Measurements from ENCODE around the gene GOLGA8N.
"Not testable (repeated sequence)": the region's sequence is repeated elsewhere in the genome, so short reads cannot be mapped to it uniquely, and the experiment has no call there.

GOLGA8N gene

DNA sequence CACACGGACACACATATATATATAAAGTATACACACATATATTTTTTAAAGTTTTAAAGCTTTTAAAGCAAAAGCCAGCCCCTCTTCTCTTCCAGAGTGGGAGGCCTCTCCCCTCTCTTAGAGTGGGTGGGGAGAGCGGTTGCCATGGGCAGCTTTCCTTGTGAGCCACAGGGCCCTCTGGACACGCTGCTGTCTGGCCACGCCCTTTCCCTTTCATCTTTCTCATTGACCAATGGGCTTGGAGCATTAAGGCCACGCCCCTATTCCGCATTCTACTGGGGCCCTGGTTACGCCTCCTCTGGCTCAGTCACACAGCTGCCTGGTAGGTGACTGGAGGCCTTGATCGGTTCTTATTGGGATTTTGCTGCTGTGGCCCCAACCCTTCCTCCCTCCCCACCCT is at the start of gene GOLGA8N:
Gene GOLGA8N, plus strand, starts transcription at position 306 of the 400 bp plus-strand sequence.
- DNase-seq = not testable (repeated sequence)

DNA sequence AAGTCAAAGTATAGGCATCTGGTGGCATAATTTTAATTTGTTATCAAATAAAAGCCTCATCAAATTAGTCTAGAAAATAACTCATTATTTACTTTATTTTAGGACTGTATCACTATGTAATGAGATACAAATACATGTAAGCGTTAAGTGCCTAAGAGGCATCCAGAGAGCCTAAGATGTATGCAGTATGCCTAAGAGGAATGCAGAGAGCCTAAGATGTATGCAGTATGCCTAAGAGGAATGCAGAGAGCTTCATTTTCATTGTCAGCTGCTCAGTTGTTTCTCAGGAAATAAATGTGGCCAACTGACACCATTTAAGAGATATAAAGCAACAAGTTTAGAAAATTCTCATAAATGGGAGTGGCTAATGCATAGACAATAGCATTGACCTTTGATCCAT is 49.8 kb upstream of the GOLGA8N start:
- DNase-seq = not testable (repeated sequence)

DNA sequence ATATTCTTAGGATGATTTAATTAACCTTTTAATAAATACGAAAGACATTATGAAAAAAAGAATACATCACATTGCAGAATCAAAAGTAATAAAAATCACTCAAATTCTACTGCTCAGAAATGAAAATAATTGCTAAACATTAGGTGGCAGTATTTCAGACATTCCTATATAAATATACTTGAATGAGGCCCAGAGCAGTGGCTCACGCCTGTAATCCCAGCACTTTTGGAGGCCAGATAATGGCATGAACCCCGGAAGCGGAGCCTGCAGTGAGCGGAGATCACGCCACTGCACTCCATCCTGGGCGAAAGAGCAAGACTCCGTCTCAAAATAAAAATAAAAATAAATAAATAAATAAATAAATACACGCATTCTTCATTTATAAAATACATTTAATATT is 48.1 kb upstream of the GOLGA8N start:
- DNase-seq = not testable (repeated sequence)

DNA sequence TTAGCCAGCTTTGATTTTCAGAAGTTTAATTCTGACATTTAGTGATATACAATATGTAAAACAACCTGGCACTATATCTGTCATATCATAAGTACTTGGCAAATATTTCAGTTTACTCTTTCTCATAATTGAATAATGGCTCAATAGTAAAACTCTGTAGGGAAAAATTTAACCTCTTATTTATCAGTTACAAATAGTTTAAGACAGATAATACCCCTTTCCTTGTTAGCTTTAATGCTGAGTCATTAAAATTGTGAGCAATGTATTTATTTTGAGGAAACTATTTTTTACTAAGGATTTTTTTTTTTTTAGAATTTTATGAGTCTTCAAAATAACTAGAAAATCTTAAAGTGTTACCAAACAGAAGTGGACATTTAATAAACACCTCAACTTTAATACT is 38.7 kb upstream of the GOLGA8N start:
- not testable (repeated sequence) for DNase-seq

DNA sequence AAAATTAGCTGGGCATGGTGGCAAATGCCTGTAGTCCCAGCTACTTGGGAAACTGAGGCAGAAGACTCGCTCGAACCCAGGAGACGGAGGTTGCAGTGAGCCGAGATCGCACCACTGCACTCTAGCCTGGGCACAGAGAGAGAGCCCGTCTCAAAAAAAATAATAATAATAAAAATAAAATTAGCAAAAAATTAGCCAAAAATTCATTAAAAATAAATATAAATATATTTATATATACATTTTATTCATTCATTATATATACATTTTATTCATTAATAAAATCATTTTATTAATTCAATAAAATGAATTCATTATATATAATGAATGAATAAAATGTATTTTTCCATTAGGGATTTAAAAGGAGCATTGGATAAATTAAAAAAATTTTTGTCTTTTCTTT is 31.1 kb upstream of the GOLGA8N start:
- DNase-seq = not testable (repeated sequence)

DNA sequence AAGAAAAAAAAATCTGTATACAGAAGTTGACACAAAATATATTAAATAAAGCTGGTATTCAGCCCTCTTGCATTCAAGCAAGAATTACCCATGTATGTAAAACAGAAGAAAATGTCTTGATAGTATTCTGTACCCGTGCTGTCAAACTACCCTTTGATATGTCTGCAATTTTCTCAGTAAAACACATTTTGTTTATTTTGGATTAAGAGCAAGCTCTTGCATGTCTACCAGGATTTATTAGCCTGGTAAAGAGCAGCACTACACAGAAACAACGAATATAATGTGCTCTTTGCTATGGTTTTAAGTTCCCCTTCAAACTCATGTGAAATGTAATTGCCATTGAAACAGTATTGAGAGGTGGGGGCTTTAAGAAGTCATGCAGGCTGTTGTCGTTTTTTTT is 24.3 kb upstream of the GOLGA8N start:
- not testable (repeated sequence) for DNase-seq

DNA sequence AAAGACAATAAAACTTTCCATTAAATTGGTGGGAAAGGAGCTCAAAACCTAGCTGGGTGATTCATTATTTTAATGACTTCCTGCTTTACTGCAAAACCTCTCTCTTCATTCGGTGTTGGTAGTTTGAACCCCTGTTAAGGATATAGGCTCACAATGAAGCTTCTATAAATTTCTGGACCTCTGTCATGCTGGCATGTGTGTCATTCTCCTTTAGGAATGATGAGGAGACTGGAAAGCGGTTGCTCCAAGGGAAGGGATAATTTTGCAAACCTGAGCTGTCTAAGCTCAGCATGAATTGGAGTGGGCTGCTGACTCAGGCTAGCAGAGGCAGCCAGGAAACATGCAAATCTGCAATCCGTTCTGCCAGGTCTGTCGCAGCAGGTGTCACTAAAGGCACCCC is 14.8 kb upstream of the GOLGA8N start:
- not testable (repeated sequence) for DNase-seq

DNA sequence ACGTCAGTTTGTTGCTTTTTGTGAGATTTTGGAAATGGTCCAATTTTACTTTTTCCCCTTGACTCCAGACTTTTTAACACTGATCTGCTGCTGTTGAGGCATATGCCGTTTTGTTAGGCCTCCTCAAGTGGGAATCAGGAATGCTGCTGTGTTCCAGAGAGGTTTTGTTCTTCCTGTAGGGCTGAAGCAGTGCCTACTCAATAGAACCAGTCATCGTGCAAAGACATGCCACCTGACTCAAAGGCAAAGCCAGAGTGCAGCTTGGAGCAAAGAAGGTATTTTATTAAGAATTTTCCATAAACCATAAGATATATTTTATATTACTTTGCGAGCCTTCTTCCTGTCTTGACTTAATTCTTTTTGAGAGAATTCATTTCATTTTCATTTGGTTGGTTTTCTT is 7.4 kb upstream of the GOLGA8N start:
- DNase-seq = not testable (repeated sequence)

DNA sequence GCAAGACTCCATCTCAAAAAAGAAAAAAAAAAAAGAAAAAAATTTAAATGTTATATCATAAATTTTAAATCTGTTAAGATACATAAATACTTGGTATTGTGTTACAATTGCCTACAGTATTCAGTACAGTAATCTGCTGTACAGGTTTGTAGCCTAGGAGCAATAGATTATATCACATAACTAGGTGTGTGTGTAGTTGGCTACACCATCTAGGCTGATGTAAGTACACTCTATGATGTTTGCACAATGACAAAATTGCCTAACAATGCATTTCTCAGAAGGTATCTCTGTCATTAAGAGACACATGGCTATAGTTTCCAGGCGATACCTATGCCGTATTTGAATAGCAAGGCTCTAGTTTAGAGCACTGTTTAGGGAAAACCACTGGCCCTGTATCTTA is 16.3 kb downstream of the GOLGA8N start:
- not testable (repeated sequence) for DNase-seq

DNA sequence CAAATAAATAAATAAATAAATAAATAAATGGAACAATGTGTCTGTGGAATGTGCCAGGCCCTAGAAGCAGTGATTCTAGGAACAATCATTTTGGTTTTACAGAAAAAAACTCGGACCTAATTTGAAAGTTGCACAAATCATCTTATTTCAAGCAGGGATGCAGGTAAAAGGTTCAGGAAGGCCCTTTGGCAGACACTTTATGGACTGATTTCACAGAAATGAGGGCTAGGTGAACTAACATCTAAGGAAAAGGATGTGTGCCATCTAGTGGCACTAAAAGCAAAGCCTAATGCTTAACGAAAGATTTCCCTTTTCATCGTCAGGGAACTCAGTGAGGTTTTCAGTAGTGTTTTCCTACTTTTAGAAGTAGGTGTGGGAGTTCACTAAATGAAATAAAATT is 17.5 kb downstream of the GOLGA8N start:
- peak in 1 of 2 donors; percentile 41 for DNase-seq

DNA sequence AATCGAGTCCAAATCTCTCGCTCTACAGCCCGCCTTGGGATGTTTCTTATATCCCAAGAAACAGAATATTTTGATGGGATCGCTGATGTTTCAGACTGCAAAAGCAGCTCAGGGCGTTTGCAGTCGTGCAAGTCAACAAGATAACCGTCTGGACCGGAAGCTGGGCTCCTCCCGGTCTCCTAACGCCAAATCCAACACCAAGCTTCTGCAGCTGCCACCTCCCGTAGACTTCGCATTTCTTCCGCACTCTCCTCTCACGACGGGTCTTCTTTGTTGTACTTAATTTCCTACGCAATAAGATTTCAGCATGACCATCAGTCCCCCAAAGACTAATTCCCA is 21.4 kb downstream of the GOLGA8N start:
- DNase-seq = not testable (repeated sequence)

DNA sequence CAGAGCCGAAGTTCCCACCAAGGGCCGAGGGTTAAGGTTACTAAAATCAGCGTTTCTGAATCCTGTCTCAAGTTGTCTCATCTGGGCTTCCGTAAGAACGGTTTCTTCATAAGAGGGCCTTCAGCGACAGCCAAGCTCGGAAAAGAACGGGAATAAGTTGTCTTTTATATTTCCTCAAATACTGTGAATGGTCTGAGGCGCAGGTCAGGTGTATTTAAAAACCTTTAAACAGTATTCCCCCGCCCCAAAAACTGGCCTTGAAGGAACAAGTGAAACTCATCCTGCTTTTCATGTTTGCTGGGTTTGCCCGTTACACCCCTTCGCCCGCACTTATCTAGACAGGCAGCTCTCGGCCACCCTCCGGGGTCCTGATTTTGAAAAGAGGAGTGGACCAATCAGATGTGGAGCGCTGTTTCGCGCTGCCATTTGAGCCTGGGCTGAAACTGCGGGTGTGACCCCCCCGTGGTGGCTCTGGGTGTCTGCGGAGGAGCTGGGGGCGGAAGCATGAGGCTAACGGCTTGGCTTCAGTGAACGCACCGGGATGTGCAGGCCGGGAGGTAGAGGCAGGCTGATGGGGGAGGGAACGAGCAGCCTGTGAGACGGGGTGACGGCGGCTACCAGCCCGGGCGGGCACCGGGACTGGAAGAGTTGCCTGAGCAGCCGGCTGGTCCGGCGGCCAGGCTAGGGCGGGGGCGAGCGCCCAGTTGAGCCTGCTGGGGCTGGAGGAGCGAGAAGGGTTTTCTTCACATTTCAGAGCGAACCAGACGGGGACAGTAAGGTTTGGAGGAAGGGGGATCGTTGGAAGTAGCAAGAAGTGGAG is 22.0 kb downstream of the GOLGA8N start, which contains the start of gene ARHGAP11A:
Gene ARHGAP11A, plus strand, starts transcription at position 454 of the 820 bp plus-strand sequence. CDS start 708 bp downstream, outside the sequence.
- DNase-seq = peak; percentile 87 to 90

DNA sequence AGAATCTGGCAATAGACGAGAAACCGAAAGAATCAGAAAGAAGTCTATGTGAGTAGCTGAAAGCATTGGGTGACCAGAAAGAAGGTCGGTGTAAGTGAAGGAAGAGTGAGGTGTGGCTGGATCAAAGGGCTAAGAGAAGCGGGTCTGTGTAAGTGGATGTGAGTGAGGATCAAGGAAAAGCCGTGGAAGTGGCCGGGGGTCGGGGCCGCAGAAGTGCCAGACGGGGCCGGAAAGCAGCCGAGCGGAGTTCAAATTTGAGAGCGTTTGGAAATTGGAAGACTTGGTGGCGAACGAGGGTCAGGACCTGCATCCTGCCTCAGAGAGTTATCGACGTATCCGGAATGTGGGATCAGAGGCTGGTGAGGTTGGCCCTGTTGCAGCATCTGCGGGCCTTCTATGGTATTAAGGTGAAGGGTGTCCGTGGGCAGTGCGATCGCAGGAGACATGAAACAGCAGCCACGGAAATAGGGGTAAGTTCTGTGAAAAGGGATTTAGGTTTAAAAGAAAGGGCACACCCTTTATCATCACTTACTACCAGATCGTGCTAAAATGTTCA is 22.7 kb downstream of the GOLGA8N start:
- peak in 1 of 2 donors; percentile 18 for DNase-seq

DNA sequence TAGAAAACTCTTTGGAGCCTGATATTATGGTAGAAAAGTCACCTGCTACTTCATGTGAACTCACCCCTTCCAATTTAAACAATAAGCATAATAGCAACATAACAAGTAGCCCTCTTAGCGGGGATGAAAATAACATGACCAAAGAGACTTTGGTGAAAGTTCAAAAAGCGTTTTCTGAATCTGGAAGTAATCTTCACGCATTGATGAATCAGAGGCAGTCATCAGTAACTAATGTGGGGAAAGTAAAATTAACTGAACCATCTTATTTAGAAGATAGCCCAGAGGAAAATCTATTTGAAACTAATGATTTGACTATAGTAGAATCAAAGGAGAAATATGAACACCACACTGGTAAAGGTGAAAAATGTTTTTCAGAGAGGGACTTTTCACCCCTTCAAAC is 43.2 kb downstream of the GOLGA8N start:
- no peak for DNase-seq

DNA sequence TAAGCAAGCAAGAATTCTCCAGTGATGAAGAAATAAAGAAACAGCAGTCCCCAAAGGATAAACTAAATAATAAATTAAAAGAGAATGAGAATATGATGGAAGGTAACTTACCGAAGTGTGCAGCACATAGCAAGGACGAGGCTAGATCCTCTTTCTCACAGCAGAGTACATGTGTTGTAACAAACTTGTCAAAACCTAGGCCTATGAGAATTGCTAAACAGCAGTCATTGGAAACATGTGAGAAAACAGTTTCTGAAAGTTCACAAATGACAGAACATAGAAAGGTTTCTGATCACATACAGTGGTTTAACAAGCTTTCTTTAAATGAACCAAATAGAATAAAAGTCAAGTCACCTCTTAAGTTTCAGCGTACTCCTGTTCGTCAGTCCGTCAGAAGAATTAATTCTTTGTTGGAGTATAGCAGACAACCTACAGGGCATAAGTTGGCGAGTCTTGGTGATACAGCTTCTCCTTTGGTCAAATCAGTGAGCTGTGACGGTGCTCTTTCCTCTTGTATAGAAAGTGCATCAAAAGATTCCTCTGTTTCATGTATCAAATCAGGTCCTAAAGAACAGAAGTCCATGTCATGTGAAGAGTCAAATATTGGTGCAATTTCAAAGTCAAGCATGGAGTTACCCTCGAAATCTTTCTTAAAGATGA is 43.8 kb downstream of the GOLGA8N start:
- no peak for DNase-seq

DNA sequence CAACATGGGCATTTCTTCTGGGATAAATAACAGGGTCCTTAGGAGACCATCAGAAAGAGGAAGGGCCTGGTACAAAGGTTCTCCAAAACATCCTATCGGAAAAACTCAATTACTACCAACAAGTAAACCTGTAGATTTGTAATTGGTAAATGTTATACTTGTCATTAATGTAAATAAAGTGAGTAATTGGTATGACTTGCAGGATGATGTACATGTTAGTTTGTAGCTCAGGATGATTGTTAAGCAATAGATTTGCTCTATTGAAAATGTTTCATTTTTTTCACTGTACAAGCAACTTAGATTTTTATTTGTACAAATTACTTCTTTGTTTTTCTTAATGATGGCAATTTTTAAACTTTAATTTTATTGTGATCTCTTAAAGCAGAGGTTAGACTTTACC is 44.4 kb downstream of the GOLGA8N start:
- DNase-seq = no peak

DNA sequence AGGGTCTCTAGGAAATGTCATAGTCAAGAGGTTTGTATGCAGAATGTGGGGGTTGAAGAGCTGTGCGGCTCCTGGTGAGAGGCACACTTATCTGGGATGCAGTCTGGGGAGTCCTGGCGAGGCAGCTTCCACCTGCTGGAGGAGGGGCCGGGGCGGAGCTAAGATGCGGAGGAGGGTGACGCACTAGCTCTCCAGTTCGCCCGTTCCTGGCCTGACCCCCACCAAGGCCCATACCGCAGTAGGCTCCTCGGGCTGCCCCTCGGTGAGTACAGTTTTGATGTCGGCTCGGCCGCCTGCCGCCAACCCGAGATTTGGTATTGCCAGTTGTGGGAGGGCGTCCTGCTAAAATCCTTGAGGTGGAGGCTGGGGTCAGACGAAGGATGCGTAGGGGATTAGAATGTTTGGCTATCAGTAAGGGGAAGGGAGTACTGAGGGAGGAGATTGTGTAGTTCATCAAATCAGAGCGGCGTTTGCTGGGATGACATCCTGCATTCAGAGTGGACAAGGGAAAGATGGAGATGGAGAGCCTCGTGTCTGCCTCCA is 48.3 kb downstream of the GOLGA8N start, which contains the start of gene SCG5:
Gene SCG5, plus strand, starts transcription at position 194 of the 543 bp plus-strand sequence. CDS start 1,883 bp downstream, outside the sequence.
- DNase-seq = no peak

DNA sequence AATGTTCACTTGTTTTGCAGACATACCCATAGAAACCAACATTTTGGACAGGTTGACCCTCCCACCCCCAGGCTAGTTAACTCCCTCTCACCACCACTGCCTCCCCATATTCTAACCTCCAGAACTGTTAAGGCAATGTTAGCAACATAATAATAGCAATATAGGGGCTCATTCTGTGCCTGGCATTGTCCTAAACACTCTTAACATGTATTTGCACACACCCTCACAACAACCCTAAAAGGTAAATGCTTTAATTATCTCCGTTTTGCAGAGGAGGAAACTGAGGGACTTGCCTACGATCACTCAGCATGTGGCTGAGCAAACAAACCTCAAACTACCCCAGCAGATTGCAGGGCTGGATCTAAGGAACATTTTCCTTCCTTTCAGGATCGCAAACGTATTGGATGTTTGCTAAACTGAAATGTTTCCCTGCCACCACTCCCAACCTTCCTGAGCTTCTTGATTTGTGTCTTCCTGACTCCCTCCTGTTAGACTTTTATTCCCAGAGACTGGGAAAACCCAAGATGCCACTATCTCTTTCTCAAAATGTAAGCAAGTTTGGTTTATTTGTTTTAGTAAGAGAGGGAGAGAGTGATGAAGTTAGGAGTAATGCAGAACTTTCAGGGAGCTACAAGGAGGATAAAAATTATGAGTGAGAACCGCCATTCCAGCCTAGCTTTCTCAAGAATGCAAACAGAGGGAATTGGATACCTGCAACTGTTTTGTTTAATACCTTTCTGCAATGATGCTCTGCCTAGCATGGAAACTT is 49.6 kb downstream of the GOLGA8N start:
- no peak for DNase-seq

DNA sequence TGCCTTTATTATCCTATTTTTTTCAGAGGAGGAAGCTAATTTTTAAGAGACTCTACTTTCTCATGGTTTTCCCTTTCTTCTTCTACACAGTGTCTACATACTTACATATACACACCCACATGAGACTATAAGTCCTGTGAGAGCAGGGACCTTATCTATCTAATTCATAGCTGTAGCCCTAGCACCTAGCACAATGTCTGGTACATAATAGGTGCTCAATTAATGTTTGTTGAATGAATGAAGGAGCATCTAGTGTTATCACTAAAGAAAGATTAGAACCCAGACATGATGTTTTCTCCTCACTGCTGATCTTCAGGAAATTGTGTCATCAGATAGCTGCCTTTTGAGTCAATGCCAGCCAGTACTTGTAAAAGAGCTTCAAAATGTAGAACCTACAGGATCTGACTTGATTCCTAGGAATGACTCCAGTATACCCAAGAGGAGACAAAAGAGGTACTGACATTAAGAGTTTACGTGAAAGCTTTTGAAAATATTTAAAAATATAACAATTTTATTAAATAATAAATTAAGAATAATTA is 50.7 kb downstream of the GOLGA8N start:
- DNase-seq = no peak

DNA sequence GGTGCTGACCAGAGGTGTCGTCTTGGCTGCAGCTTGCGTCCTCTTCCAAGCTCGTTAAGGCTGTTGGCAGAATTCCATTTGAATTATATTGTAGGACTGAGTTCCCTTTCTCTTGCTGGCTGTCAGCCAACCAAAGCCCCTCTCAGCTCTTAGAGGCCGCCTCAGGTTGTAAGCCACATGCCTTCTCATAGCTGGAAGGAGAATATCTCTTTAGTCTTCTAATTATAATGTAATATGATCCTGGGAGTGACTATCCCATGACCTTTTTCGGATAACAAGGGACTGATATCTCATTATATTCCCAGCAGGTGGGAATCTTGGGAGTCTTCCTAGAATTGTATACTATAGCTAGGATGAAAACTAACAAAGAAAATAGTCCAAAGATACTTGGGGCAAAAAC is 53.0 kb downstream of the GOLGA8N start:
- no peak for DNase-seq

DNA sequence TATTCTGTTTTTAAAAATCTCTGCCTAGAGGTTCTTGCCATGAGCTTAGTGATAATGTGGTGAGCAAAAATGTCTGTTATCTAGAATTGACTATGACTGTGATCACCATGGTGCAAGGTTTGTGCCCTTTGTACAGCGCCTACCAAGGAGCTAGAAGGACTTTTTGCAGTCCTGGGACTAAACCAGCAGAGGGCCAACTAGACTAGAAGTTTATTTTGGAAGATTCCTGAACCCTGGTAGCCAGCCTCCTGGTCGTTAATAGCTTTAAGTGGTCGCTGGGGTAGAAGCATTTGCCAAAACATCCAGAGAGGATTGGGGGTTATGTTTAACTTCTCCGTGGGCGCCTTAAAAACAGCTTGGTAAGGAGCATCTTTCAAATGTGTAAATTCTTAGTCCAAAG is 56.1 kb downstream of the GOLGA8N start:
- no peak for DNase-seq

DNA sequence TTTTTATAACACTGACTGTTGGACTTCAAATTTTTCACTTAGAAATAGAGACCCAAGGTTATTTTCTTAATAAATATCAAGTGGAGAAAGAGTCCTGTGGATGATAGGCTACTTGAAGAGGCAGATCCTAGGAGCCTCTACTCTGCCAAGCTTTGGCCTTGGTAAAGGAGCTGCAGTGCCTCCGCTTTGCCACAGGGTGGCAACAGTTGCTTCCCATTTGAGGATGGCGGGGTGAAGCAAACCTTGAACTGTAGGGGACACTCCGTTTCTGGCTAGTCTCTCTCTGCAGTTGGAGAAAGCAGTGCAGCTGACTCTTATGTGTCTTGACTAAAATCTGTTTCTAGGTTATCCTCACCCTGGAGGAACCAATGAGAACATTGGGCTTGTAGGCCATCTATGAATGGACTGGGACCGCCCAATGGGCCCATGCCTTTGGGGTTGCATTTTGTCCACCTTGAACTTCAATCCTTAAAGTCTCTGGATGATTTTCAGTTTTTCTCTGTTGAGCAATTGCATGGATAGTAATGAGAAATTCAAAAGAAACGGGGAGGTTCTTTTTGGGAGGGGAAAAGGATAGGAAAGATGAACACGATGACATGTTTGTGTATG is 58.1 kb downstream of the GOLGA8N start:
- DNase-seq = peak; percentile 47 to 60
